Effector CD8-positive, alpha-beta T cell (primary cell): Measurements from ENCODE around the gene PAPLN.
"Not testable (repeated sequence)": the region's sequence is repeated elsewhere in the genome, so short reads cannot be mapped to it uniquely, and the experiment has no call there.

Experiments used
- DNase-seq: peaks from one replicate; lab custom pipeline; 2025; lab: John Stamatoyannopoulos, UW
- total RNA-seq, 4 experiments: gene quantifications; one replicate each; lab custom pipeline; 2026; lab: John Stamatoyannopoulos, UW

PAPLN gene
- total RNA-seq: 0 to 2.0 (median 0.41) reads per million in 4 experiments

GRCh38 chr14:73237219-73237785, at the start of gene PAPLN:
PAPLN (plus strand) TSS chr14:73237506; CDS start chr14:73239779, 2,273 bp downstream.
- DNase-seq: no peak

DNA sequence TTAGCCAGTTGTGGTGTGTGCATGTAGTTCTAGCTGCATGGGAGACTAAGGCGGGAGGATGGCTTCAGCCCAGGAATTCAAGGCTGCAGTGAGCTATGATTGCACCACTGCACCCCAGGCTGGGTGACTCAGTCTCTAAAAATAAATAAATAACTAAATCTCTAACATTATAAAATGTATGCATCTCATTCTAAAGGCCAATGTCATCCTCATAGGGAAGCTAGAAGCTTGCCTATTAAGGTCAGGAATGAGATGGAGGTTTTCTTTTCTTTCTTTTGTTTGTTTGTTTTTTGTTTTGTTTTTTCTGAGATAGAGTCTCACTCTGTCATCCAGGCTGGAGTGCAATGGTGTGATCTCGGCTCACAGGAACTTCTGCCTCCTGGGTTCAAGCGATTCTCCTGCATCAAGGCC, 48.8 kb upstream of the PAPLN start:
- DNase-seq: no peak

GRCh38 chr14:73189651-73190050, 47.7 kb upstream of the PAPLN start:
- DNase-seq: no peak

DNA sequence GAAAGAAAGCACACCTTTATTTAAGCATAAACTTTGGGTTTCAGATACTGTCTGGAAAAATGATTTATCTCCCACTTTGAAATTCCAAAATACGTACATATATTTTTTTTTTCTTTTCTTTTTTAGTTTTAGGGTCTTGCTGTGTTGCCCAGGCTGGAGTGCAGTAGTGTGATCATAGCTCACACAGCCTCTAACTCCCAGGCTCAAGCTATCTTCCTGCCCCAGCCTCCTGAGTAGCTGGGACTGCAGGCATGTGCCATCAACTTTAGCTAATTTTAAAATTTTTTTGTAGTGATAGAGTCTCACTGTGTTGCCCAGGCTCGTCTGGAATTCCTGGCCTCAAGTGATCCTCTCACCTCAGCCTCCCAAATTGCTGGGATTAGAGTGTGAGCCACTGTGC, 45.9 kb upstream of the PAPLN start:
- no peak for DNase-seq

DNA sequence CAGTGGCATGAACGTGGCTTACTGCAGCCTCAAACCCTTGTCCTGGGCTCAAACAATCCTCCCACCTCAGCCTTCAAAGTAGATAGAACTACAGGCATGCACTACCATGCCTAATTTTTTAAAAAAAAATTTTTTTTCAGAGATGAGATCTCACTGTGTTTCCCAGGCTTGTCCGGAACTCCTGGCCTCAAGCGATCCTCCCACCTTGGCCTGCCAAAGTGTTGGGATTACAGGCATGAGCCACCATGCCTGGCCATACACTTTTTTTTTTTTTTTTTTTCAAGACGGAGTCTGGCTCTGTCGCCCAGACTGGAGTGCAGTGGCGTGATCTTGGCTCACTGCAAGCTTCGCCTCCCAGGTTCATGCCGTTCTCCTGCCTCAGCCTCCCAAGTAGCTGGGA, 43.0 kb upstream of the PAPLN start:
- DNase-seq: not testable (repeated sequence)

DNA sequence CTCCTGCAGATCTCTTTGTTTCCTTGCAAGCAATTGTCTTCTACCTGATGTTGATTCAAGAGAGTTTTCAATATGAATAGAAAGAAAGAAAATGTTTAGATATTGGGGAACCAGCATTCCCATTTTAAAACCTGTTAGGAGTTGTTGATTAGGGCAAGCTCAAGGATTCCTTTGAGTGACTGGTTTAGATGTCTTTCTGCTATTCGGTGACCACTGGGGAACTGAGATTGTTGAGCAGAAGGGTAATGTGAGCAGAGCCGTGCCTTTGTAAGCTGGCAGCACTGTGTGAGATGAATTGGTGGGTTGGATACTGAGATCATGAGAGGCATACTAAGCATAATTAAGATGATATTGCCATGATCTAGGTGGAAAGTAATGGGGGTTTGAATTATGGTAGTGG, 39.1 kb upstream of the PAPLN start:
- DNase-seq: no peak

DNA sequence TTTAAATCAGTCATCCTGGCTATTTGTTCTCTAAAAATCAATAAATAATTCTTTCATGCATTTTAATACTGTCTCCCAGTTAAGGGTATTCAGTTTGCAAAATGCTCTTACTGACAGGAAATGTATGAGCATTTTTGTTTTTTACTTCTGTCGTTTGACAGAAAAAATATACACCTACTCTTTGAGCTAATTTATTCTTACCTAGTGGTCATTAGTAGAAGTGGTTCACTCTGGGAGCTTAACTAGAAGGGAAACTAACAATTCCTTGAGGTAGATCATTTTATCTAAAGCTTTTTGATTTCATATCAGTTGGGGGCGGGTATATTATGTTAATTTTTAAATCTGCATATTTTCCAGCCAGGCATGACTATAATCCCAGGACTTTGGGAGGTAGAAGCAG, 33.8 kb upstream of the PAPLN start:
- no peak for DNase-seq

DNA sequence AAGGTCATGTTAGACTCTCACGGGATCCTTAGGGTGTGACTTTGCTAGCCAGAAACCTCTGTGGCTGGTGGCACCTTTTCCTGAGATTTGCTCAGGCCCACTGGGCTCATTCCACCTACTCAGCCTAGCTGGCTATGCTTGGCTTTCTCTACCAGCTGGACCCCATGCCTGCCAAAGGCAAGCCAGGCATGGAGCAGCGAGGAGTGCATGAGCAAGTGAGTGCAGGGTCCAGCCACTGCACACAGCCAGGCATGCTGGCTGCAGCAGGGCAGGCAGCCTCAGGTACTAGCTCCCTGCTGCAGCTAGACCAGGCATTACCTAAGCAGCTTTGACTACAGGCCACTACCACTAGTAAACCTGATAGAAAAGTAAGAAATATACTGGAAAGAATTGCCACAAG, 29.7 kb upstream of the PAPLN start:
- DNase-seq: no peak

GRCh38 chr14:73208390-73208789, 28.9 kb upstream of the PAPLN start:
- DNase-seq: no peak

- DNase-seq: no peak
Observed at GRCh38 chr14:73208846-73209245, 28.5 kb upstream of the PAPLN start.

- no peak for DNase-seq
Observed at GRCh38 chr14:73209953-73210352, 27.4 kb upstream of the PAPLN start.

DNA sequence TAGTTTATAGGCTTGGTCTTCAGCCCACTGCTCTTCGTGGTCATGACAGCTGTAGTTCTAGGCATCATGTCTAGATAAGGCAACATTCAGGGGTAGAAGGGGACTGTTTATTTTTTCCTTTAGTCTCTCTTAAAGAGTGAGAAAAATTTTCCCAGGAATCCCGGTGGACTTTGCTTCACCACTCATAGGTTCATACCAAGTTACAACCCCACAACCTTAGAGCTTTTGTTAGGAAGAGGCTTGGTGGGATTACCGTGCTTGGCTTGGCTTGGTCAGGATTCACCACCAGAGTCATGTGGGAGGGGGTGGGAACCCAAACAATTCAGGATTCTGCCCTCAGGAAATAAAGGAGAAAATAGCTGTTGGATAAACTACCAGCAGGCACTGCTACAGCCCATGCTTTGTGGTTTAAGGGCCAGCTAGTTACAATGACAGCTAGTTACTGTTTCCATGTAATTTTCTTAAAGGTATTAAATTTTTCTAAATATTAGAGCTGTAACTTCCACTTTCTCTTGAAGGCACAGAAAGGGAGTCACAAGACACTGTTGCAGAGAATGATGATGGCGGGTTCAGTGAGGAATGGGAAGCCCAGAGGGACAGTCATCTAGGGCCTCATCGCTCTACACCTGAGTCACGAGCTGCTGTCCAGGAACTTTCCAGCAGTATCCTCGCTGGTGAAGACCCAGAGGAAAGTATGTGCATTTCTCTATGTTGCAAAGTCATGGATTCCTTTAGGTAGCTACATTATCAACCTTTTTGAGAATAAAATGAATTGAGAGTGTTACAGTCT, 25.9 kb upstream of the PAPLN start:
- no peak for DNase-seq

DNA sequence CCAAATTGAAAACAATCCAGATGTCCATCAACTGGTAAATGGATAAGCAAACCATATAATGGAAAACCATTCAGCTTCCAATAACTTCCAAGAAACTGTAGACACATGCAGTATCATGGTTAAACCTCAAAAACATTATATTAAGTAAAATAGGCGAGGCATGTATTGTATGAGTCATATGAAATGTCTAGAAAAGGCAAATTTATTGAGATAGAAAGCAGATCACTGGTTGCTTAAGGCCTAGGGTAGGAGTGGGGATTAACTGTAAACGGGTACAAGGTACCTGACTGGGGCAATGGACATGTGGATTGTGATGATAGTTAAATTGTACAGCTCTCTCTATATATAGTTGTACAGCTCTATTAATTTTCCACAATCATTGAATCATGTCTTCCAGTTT, 21.3 kb upstream of the PAPLN start:
- no peak for DNase-seq

DNA sequence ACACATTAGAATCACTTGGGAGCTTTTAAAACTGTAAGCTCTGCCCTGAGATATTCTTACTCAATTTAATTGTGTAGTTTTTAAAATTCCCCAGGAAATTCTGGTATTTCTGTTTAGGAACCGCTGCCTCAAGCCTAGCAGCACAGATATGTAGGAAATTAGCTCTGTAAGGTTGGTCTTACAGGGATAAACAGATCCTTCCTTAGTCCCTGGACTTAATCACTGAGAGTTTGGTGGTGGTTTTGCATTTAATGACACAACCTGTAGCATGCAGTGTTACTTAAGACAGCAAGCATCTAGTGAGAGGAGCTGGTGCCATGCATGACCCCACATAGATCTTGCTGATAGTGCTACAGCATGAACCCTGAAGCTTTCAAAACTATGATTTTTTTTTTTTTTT, 19.9 kb upstream of the PAPLN start:
- DNase-seq: no peak

- DNase-seq: no peak
Observed at GRCh38 chr14:73220061-73220460, 17.2 kb upstream of the PAPLN start.

DNA sequence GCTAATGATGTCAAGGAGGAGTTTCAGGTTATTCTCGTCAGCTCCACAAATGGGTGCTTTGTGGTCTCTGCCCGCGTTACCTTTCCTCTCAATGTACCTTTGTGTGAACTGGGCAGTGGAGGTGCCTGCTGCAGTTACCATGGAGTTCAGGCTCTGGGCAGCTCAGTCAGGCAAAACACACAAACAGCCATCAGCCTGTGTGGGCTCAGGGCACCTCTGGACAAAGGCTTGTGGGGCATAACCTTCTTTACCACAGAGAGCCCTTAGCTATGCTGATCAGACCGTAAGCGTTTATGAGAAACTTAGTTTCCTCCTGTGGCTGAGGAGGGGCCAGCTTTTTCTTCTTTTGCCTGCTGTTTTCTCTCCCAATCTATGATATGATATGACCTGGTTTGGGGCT, 16.7 kb upstream of the PAPLN start:
- DNase-seq: no peak

- no peak for DNase-seq
Observed at GRCh38 chr14:73221945-73222344, 15.4 kb upstream of the PAPLN start.

DNA sequence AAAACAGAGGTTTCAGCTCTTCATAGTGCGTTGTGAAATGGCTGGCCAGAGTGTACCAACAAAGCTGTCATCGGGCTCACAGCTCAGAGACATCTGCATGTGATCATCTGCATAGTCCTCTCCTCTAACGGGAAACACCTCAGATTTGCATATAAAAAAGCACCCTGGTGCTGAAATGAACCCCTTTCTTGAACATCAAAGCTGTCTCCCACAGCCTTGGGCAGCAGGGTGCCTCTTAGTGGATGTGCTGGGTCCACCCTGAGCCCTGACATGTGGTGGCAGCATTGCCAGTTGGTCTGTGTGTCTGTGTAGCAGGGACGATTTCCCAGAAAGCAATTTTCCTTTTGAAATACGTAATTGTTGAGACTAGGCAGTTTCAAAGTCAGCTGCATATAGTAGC, 14.3 kb upstream of the PAPLN start:
- DNase-seq: no peak

DNA sequence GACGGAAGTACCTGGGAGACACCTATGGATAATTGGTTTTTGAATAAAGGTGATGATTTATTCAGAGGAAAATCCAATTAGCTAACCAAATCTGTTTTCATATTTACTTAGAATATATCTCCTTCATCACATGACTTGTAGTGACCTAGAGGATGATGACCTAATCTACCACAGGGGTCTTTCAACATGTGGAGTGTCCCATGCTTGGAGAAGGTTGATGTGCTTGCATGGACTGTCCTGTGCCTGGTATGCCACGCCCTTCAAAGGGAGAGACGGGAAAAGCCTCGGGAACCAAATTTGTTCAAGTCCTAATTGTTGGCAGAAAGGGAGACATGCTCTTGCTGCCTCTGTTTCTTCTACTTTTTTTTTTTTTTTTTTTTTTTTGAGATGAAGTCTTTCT, 11.8 kb upstream of the PAPLN start:
- DNase-seq: no peak

DNA sequence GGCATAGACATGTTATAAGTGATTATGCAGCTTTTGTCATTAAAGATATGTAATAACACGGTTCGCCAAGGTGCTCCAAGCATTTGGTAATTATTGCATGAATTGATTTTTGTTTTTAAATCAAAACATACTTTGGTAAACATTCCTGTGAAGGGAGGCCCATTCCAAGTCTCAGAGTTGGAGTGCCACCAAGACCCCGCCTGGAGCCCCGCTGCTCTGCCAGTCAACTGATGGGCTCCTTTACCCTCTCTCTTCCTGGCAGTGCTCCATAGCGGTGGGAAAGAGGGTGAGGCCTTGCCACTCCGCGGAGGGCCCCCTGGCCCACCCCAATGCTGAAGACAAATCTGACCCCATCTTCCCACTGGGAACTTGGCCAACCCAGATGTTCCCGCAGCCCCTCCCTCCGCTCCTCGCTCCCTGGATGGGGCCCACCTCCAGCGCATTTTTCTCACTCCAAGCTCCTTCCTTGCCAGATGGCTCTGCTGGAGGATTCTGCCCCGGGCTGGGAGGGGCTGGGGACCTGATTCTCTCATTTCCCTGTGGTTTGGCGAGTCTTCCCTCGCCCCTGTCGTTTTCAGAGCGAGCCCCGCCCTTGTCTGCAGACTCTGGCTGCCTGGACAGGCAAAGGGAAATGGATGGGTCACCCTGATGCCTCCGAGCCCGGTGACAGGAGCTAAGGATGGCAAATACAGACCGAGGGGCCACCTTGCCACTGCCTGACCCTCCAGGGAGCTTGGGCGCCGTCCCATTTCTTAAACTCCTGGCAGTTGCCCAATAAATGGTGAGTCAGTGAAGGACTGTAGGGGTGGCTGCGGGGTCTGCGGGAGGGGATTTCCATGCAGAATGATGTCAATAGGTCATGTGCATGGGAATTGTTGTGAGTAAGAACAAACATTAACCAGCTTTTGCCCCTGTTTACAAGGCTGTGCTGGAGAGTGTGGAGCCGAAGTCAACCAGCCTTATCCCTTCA, 9.2 kb upstream of the PAPLN start:
- DNase-seq: no peak

DNA sequence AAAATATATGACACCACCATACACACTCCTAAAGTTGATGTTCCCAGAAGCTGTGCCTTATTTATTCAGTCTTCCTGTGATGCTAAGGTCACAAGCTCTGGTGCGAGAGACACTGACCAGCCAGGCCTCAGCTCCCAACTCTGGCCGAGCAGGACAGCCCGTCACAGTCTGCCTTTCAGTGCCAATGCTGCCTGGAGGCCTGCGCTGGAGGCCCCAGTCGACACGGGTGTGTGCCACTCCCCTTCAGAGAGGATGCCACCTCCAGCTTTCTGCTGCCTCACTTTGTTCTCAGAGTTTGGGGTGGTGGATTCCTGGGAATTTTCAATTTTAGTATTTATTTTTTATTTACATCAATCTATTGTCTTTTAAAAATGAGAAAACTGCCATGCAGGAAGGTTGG, 7.3 kb upstream of the PAPLN start:
- no peak for DNase-seq

GRCh38 chr14:73231981-73232851, 5.1 kb upstream of the PAPLN start:
- DNase-seq: no peak
